ENCODE results near the gene TLR7.

Gene TLR7

GRCh38 chrX:12934850-12935249, 68.0 kb downstream of the TLR7 start:
- DNase-seq, result no peak

- DNase-seq, result no peak
Measured at GRCh38 chrX:12936947-12937346, 70.1 kb downstream of the TLR7 start.

Data from stimulated activated CD4-positive, alpha-beta T cell treated with anti-CD3 and anti-CD28 coated beads, Interleukin-1b, Interleukin-23, amount 100 ng/mL, for 48 hours (primary cell).